HG03558 (cell line): ENCODE data around the gene RBM4B.
"Not testable (repeated sequence)": the region's sequence is repeated elsewhere in the genome, so short reads cannot be mapped to it uniquely, and the experiment has no call there.

Experiments
- ATAC-seq: cut with Tn5 transposase; IDR thresholded peaks from one replicate; pipeline ENCODE4 v1.9.1; 2021; ENCODE audit warnings: moderate number of reproducible peaks; ENCODE audit not compliant: unreplicated experiment; ENCODE audit errors: extremely low read depth

The RBM4B gene, protein sequence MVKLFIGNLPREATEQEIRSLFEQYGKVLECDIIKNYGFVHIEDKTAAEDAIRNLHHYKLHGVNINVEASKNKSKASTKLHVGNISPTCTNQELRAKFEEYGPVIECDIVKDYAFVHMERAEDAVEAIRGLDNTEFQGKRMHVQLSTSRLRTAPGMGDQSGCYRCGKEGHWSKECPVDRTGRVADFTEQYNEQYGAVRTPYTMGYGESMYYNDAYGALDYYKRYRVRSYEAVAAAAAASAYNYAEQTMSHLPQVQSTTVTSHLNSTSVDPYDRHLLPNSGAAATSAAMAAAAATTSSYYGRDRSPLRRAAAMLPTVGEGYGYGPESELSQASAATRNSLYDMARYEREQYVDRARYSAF

DNA sequence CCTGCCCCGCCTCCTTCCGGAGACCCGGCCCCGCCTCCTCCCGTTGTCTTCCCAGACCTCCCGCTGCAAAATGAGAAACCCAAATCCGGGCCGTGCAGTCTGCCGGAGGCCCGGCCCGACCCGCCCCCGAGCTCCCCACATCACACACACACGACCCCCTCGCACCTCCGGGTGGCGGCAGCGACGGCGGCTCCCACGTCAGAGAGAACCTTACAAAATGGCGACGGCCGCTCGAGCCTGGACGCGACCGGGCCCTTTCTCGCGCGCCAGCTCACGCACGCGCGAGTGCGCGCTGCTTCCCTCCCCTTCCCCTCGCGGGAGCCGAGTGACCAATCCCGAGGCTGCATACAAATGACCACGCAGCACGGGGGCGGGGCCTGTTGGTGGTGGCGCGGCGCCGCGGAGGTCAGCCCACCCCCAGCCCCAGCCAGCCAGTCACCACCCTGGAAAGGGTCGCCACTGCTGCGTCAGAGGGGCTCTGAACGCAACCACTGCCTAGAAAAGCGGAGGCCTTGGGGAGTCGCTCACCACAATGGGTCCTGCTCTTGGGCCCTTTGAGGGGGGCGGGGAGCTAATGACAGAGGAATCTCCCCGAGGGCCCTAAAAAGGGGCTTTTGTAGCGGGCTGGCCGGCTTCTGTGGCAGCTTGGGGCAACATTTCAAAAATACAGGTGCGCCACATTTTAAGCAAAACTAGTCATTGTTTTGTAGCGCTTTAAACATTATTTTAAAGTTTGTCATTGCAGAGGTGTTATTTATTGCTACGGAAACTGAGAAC, at the start of gene RBM4B:
Gene RBM4B (minus strand): TSS at position 289 of the 777 bp plus-strand sequence. CDS start 808 bp downstream, outside the sequence.
- peak; percentile 47 for ATAC-seq

- no peak for ATAC-seq
Measured at GRCh38 chr11:66725647-66726046, 48.0 kb upstream of the RBM4B start.

GRCh38 chr11:66725114-66725513, 47.4 kb upstream of the RBM4B start:
- ATAC-seq: no peak

- not testable (repeated sequence) for ATAC-seq
Measured at GRCh38 chr11:66724167-66724566, 46.5 kb upstream of the RBM4B start.

- ATAC-seq: no peak
Measured at GRCh38 chr11:66723693-66724092, 46.0 kb upstream of the RBM4B start.

DNA sequence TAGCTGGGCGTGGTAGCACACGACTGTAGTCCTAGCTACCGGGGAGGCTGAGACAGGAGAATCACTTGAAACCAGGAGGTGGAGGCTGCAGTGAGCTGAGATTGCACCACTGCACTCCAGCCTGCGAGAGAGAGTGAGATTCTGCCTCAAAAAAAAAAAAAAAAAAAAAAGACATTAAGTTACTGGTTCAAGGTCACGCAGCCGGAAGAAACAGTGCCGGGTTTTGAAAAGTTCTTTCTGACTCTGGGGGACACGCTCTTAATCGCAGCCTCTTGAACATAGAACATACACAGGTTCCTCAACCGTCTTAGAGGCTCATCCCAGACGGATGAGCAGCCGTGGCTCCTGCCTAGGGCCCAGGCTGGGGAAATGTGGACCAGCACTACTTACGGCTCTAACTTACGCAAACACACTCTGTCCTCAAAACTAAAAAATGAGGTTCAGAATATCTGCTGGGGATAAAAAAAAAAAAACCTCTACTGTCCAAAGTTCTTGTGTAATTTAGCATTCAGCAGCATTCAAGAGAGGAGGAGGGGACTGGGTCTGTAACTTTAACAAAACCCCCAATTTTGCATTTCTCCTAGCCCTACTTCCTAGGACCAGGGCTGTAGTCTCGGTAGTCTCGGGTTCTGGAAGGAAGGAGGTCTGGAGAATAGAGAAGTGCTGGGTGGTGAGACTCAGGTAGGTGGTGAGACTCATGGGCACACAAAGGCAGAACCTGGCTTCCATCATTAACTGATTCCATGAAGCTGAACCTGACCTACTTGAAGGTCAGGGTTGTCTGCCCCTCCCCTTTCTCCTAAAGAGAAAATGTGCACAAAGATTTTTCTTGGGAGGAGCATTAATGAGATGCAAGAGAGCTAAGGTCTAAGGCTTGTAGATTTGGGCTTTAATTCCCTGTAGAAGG, 45.3 kb upstream of the RBM4B start:
- no peak for ATAC-seq

GRCh38 chr11:66721939-66722338, 44.3 kb upstream of the RBM4B start:
- ATAC-seq: no peak

GRCh38 chr11:66720899-66721470, 43.3 kb upstream of the RBM4B start:
- no peak for ATAC-seq

DNA sequence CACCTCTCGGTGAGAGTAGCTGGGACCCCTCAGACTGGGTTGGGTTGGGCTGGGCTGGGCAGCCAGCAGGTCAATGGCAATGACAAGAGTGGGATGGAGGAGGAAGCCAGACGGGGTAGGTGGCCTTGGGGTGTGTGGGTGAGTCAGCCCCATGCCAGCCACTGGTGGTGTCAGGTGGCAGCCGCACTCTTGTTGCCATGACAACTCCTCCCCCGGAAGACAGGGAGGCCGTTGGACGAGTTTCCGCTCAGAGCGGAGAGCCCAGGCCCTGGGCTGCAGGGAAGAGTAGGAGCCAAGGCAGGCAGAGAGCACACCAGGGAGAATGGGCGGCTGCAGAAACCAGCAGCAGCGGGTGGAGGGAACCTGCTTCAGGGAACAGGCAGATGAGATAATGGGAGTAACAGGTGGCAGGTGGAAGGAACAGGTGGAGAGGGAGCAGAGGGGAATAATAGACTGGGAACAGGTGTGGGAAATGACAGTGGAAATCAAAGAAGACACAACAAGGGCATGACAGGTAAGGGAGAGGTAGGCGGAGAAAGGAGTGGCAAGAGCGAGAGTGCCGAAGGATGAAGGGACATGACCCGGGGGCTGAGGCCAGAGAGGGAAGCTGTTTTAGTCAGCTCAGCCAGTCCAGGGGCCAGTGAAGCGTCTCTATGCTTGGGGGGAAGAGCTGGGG, 42.7 kb upstream of the RBM4B start:
- no peak for ATAC-seq

DNA sequence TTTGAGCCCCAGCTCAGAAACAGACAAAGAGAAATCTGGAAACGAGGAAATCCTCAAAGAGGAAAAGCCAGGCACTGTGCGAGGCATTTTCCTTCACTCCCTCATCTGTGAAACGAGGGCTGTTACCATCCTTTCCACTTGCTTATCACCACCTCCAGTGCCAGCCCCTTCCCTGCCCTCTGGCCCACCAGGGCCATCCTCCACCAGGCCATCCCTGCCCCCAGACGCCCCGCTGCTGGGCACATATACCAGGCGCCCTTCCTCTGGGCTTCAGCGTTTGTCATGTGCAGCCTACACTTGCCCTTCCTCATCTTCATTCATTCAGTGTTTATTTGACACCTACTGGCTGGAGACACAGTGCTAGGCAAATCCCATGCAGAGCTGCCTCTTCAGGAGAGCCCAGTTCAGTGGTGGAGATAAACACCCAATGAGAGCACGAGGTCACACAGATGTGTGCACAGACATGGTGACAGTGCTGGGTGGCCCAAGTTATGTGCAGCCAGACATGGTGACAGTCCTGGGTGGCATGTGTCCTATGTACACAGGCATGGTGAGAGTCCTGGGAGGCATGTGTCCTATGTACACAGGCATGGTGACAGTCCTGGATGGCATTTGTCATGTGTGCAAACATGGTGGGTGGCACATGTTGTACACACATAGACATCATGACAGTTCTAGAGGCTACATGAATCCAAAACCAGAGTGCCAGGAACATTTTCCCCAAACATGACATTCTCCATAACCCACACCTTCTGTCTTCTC, 41.6 kb upstream of the RBM4B start:
- no peak for ATAC-seq

DNA sequence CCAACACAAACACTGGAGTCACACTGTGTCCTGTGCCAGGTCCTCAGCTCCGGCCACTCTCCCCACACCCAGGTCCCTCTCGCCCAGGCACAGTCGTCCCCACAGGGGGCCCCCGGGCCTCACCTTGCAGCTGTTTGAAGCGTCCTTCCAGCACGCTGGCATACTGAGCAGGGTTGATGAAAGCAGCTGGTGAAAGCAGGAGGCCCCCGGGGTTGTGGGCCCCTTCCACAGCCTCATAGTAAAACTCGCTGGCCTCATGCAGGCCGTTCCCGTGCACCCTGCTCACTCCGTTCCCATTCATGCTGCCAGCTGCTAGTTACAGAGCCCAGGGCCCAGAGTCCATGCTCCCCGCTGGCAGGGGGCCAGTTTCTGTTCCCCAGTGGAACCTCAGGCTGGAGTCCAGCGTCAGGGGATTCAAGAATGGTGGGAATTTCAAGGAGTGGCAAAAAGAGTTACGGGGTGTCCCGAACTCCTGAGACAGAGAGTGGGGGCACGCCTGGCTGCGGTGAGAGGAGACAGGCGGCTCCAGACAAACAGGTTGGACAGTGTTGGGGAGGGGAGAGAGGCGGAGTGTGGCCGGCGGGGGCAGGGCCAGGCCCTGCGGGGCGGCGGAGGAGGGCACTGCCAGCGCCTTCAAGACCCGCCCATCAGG, 40.8 kb upstream of the RBM4B start:
- no peak for ATAC-seq

DNA sequence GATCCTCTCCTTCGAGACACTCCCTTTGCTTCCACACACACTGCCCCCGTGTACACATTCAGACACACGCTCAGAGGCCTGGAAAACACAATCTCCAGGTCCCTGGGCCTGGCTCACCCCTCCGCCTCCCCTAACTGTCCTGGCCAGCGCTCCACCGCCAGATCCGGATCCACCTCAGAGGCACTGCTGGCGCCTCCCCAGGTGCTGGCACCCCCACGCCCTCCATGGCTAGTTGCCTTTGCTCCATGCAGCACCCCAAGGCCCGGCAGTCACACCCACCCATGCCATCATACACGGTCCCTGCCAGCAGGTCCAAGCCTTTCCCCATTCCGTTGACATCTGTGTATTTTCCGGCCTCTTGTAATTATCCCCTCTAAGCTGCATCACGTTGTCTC, 40.2 kb upstream of the RBM4B start:
- ATAC-seq: no peak

GRCh38 chr11:66716996-66717395, 39.3 kb upstream of the RBM4B start:
- no peak for ATAC-seq

DNA sequence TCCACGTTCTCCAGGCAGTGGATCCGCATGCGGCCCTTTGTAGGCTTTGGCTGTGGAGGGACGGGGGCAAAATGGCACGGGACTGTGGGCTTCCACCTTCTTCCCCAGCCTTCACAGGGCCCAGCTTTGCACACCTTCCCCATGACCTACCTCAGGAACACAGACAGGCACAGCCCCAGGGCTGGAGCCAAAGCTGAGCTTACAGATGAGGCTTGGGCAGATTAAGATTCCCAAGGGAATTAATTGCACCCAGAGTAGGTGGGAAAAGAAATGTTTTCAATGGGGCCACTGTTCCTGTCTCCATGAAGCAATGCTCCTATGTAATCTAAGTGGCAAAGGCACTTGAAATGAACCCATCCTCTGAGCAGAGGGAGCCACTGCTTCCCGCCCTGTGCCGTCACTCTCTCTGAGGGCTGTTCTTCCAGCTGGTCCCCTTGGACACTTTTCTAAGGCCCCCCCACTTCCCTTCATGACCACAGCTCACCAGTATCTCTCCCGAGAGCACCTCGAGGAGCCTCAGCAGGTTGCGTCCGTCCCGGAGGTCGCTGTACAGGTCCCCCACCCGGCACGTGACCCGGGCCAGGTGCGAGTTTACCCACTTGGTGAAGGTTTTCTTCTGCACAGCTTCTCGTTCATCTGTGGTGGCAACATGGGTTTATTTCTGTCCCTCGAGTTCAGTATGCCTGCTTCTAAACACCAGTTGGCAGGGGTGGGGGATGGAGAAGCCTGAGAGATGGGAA, 37.8 kb upstream of the RBM4B start:
- no peak for ATAC-seq

DNA sequence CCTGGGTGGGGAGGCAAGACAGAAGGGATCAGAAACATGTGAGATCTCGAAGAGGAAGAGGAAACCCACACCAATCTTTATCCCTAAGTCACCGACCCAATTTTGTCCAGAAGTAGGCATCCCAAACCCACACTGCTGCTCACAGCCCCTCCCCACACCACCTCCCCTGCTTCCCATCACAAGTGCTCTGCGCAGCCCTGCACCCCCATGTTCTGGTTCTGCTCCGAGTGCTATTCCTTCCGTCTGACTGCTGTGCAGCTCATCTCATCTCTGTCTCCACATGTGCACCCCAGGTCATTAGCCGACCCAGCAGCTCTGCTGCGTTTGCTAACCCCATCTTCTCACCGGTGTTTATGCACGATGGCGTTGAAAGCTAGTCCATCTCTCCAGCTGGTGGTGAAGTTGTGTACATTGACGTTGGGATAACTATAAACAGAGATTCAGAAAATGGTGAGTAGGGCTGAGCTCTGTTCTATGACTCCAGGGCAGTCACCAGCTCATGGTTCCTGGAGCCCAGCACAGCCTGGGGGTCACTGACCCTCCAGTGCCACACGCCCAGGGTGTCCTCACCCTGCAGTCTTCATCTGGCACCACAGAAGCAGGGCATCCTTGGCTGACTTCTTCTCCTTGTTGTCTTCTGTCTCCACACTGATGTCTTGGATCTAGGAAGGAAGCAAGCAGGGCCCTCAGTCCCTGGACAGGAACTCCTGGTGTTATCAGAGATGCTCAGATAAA, 36.2 kb upstream of the RBM4B start:
- ATAC-seq: no peak

- ATAC-seq: no peak
Measured at GRCh38 chr11:66710384-66710930, 32.8 kb upstream of the RBM4B start.

DNA sequence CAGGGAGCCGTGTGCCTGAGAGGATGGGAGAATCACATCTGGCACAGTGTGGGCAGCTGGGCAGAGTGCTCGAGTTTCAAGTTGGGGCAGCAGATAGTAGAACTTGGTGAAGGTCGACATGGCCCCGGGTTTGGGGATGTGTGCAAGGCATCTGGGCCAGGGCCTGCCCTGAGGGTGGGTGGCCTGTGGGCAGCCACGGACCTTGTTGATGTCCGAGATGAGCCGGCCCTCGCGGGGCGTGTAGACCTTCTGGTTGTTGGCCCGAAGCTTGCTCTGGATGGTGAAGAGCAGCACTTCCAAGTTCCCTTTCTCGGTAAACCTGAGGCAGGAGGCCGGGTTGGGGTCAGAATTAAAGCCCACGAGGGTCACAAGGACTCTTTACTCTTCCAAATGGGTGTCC, 31.0 kb upstream of the RBM4B start:
- ATAC-seq: no peak
